ENCODE data around the gene PGM2L1.
"Not testable (repeated sequence)": the region's sequence is repeated elsewhere in the genome, so short reads cannot be mapped to it uniquely, and the experiment has no call there.

The PGM2L1 gene

GRCh38 chr11:74398244-74399159 lies at the start of gene PGM2L1:
TSS of gene PGM2L1 (minus strand) at chr11:74398433. CDS start at chr11:74398161, 272 bp downstream.
- no peak for FAIRE-seq

DNA sequence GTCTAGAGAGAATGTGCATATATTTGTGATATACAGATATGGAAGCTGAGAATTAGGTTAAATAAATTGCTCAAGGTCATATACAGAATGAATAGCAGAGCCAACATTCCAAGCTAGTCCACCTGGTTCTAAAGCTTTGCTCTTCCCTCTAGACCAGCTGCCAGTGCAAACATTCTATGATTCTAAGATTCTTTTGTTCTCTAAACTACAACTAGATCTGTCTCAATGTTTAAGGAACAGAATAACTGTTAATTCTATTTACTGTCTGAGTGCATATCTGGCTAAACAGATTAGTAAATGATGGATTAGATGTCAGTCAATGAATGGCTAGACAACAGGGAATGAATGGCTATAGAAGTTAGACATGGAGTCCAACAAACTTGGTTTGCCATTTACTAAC lies 49.5 kb upstream of the PGM2L1 start:
- FAIRE-seq: no peak

- no peak for FAIRE-seq
Measured at GRCh38 chr11:74446532-74446938, 48.3 kb upstream of the PGM2L1 start.

- no peak for FAIRE-seq
Measured at GRCh38 chr11:74444173-74444826, 46.1 kb upstream of the PGM2L1 start.

DNA sequence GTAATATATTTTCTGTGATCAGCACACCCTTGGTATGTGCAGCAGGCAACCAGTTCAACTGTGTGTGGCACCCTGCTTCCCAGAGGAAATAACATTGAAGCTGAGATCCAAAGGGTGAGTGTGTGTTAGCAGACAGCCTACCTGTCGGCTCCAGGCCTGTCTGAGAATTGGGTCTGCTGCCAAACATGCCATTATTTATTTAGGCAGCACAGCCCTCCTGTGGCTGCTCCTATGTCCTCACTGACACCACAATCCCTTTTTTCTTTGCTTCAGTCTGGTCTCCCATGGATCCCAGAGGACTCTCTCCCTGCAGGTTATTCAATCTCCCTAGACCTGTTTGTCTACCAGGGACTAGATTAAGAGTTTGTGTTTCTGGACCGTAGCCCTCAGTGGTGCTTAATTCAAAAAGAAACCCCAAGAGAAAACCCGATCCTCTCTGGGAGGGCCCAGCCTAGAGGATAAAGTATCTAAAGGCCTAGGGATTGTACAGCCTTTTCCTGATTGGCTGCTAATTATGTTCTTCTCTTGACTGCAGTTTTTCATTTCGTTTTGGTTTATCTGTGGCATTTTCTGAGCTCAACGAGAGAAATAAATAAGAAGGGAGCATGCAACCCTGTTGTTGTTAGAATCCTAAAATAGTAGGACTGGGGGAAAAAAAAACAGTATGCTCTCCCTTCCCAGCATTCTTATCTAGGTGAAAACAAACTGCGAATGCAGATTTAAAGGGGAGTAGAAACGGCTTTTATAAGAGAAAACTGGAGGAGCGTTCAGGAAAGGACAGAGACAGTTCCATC lies 45.0 kb upstream of the PGM2L1 start:
- no peak for FAIRE-seq

DNA sequence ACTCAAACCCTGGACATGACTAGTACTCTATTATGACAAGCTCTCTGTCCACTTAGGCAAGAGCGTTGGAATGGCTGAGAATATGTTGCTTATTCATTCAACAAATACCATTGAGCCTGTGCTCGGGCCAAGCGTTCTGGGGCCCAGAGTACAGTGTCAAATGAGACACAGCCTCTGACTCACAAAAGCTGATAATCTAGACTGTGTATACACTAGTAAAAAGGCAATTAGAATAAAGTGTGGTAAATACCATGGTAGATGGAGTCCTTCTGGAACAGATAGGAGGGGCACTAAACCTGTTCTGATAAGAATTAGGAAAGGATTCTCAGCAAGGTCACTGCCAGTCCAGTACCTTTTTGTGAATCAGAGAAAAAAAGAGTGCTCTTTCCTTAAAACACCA lies 44.4 kb upstream of the PGM2L1 start:
- FAIRE-seq: no peak

DNA sequence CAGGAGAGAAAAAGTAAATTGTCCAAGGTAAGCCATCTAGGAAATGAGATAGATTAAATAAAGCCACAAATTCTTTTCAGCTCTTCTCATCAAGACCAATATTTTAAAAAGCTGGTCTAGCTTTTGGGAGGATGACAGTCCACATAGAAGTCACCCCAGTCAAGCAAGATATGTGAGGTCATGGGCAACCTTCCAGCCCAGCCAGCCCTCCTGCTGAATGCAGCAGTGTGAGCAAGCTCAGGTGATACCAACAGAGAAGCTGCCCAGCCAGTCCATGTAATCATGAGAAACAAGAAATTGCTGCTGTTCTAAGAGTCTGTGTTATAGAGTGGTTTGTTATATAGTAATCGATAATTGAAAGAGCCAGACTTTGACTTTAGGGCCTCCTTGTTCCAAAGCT lies 40.4 kb upstream of the PGM2L1 start:
- no peak for FAIRE-seq

DNA sequence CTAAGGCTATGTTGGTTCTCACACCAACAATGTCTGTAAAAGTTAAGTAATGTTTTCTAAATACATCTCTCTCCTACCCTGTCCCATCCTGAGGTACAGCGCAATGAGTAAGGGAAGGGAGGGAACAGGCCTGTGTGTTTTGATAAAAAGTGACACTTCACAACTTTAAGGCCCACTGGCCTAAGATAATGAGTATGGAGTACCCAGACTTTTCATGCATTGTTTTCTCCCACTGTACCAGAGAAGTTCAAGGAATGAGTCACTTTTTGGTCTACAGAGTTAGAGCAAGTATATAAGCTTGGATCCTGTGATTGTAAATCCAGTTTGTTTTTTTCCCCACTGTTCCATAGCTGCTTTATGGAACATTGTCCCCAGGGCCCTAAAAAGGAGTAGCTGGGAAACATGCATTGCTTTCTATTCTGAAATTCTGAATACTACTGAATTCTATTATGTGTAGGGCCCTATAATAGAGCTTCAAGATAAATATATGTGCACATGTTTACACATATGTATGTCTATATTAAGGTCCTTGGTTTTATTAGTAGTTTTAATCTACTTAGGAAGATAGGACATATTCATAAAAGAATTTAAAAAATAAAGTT lies 39.3 kb upstream of the PGM2L1 start:
- FAIRE-seq: no peak

DNA sequence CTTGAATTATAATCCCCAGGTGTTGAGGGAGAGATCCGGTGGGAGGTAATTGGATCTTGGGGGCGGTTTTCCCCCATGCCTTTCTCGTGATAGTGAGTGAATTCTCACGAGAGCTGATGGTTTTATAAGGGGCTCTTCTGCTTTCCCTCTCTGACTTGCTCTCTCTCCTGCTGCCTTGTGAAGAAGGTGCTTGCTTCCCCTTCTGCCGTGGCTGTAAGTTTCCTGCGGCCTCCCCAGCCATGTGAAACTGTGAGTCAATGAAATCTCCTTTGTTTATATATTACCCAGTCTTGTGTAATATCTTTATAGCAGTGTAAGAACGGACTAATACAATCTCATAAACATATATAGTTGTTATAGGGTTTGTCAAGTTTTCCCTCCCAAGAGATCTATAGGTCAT lies 36.3 kb upstream of the PGM2L1 start:
- no peak for FAIRE-seq

- FAIRE-seq: no peak
Measured at GRCh38 chr11:74429205-74429604, 31.0 kb upstream of the PGM2L1 start.

DNA sequence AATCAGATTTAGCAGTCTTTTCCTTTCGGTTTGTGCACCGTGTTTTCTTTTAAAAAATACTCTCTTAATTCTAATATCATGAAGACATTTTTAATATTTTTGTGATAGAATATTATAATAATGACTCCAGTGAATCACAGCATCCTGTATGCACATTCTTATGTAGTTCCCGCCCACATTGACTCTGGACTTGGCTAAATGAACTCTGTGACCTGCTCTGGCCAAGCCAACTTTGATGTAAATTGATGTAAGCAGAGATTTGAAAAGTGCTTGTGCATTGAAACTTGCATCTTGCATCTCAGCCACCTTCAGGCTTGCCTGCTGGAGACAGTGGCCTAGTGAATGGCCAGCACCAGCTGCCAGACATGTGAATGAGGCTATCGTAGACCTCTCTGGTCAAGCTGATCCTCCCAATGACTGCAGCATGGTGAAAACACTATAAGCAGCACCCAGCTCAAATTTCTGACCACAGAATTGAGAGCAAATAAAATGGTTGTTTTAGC lies 29.2 kb upstream of the PGM2L1 start:
- no peak for FAIRE-seq

DNA sequence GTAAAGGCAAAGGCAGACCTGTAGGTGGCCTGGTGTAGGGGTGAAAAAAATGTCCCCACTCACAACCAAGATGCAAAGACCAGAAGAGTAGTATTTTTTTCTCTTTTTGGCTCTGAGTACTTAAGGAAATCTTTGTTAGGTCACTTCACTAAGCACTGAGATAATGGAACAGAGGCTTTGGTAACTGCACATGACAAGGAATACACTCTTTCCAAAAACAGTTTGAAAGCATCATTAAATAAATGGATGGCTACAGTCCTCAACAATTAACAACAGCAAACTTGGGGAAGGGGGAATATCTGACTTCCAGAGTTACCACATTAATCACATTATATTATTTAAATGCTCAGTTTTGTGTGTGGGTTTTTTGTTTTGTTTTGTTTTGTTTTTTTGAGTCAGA lies 26.9 kb upstream of the PGM2L1 start:
- FAIRE-seq: no peak

DNA sequence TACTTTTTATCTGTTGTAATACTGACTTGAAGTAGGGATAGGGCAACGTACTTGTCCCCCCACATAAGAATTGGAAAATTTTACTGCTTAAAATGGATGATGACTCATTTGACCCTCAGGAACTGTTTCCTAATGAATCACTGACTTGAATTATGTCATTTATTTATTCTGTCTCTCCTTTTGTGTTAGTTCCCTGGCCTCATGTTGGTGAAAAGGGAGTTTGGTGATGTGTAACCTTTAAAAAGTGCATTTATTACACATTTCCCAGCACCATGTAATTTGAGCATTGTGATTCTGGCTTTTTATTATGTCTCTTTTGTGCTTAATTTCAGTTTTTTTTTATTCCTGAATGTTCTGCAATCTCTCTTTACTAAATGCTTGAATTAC lies 20.3 kb upstream of the PGM2L1 start:
- FAIRE-seq: no peak

DNA sequence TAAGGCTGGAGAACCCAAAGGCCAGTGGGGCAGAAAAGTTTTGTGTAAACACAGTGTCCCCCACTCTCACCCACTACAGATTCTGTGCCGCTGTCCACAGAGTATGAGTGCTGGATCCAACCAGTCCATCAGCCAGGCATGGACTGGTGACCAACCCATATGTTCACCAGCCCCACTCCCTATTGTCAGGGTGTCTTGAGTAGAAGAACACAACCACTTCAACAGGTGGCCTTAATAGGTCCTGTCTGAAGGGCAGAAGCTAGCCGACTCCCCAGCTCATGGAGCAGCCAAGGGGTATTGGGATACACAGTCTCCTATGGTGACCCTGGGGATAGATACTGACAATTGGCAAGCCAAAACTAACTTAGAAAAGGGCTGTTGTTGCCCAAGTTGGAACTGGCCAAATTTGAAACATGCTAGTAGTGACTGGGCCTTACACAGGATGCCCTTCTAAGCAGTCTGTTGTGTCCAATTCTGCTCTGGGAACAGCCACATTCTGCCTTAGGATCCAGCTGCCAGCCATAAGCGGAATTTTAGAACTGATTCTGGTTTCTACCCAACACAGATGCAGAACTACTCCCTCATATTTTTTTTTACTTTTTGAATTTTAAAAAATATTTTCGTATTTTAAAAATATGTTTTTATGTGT lies 19.8 kb upstream of the PGM2L1 start:
- FAIRE-seq: no peak

DNA sequence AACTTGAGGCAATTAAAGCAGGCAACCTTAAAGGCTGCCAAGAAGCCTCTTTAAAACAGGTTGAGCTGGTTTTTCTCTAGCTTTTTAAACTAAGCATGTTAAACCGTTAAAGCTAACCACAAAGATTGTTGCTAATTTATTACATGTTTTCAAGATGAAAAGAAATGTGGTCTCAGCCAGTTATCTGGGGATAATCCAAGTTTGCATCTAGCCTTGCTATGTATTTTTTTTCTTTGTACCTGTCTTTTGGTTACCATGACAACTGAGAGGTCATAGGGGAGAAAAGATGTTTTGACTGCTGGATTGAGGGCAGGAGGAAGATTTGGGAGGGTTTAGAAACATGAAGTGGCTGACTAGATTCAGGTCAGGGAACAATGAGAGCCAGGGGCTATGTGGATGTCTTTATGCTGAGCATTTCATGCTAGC lies 19.2 kb upstream of the PGM2L1 start:
- no peak for FAIRE-seq

GRCh38 chr11:74416974-74417373 lies 18.7 kb upstream of the PGM2L1 start:
- not testable (repeated sequence) for FAIRE-seq

DNA sequence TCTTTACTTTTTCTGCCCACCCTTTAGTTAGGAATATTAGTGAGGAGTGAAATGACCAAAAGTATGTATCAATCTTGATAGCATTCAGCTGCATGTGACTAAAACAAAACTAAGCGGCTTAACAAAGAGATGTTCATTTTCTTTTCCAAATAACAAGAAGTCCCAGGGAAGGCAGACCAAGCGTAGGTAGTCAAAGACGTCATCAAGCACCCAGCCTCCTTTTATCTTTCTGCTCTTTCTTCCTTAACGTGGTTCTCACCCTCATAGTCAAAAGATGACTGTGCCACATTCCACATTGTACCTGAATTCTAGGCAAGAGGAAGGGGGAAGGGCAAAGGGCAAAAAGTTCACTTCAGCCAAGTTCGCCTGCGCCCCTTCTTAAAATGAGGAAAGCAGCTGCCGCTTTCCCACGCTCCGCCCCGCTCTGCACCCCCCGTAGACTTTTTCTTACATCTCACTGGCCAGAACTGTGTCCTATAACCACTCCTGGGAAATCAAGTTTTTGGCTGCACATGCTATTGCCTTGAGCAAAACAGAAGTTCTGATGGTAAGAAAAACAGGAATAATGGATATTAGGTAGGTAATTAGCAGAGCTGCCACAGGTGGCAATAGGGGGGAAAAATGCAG lies 14.6 kb upstream of the PGM2L1 start:
- FAIRE-seq: no peak

GRCh38 chr11:74412321-74412720 lies 14.1 kb upstream of the PGM2L1 start:
- FAIRE-seq: no peak

DNA sequence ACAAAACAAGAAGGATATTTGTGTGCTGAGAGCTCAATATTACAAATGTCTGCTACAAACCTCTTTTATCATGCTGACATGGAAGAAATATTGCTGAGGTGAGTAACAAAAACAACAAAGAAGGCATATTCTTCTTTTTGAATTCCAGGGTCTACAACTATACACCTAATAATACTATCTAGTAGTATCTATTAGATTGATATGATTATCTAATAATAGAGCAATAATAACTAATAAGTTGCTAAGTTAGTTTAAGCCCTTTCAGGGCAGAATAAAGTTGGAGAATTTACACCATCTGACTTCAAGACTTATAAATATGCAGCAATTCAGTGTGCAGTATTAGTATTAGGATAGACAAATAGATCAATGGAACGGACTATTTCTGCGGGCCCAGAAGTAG lies 11.4 kb upstream of the PGM2L1 start:
- FAIRE-seq: no peak

DNA sequence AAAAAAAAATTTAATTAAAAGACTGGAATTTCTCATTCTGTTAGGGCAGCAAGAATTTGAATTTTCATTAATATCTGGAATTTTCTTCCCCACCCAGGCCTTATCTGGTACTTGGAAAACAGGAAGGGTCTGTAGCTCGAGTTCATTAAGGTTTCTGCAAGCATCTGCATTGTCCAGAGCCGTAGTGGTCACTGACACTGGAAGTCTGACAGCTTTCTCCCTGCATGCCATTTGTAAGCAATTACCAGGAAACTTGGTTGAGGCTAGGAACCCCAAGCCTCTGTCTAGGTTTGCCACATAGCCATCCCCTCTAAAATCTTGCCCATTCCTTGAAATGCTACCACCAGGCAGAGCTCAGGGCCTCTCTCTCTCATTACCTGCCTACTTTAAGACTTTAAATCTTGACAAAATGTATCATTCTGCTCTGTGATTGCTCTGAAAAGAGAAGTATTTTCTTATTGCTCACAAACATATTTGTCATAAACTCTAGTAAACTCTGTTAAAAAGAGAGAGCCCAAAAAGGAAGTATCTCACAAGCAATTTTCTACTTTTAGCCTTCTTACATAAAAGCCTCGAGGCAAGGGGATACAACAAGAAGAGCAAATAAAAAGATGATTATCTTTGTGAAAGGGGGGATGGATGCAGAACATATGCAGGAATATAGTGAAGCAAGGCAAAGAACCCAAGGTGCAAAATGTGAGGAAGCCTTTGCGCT lies 5.5 kb upstream of the PGM2L1 start:
- no peak for FAIRE-seq

DNA sequence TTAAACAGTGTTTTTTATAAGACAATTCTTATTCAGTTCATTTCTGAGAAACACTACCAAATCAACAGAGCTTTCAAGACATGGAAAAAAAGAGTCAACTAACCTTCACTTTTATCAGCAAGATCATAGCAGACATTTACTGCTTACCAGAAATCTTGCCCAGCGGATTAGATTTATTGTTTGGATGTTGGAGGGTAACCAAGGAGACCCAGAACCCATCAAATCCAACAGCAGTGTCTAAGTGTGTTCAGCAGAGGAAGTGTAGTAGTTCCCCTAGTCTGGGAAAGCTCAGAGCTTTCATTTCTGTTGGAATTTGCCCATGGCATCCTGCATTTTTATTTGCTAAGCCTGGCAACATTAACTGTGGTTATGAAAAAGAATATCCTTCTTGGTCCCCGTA lies 2.4 kb upstream of the PGM2L1 start:
- no peak for FAIRE-seq

Measured in colon (tissue), 2 donors.